HL-60 (cell line): ENCODE measurements around the gene COX6A2.

Experiments
- DNase-seq, 2 experiments: peaks; one replicate each; pipeline ENCODE4 v3.0.0-alpha.2; 2010 to 2020; ENCODE audit warnings: low read depth in 1 of 2, low spot score in 1 of 2
- H3K27ac ChIP-seq: fragments of 250-450 bp; sonication (Bioruptor Pico); replicated peaks from 2 replicates; pipeline ENCODE4 v1.5.1; 2020; ENCODE audit warnings: mild to moderate bottlenecking, moderate library complexity
- H3K27me3 ChIP-seq: fragments of 250-450 bp; sonication (Bioruptor Pico); 2 replicates; pipeline ENCODE4 v1.5.1; 2021; ENCODE audit warnings: mild to moderate bottlenecking, moderate library complexity; ENCODE audit not compliant: insufficient read depth, poor library complexity, severe bottlenecking
- H3K4me3 ChIP-seq: replicated peaks from 2 replicates; pipeline ENCODE4 v1.5.1; 2011; ENCODE audit warnings: mild to moderate bottlenecking, control low read depth, low read length; ENCODE audit not compliant: insufficient read depth
- GABPA ChIP-seq: IDR thresholded peaks from 2 replicates; pipeline ENCODE4 v1.6.1; 2012; ENCODE audit warnings: low read depth
- POLR2AphosphoS5 ChIP-seq: IDR thresholded peaks from 2 replicates; pipeline ENCODE4 v1.6.1; 2012; ENCODE audit warnings: low read depth
- SPI1 ChIP-seq: IDR thresholded peaks from 2 replicates; pipeline ENCODE4 v1.6.1; 2012; ENCODE audit warnings: low read depth, mild to moderate bottlenecking, borderline replicate concordance
- TF ChIP-seq, protein P1 (sequence below): IDR thresholded peaks from one replicate; pipeline ENCODE4 v1.5.1; 2011; ENCODE audit warnings: low read length, control low read depth, inconsistent platforms; ENCODE audit not compliant: insufficient read depth
- TF ChIP-seq, protein P2 (sequence below): IDR thresholded peaks from 2 replicates; pipeline ENCODE4 v1.6.1; 2012; ENCODE audit warnings: low read depth; ENCODE audit not compliant: insufficient replicate concordance

The COX6A2 gene

DNA sequence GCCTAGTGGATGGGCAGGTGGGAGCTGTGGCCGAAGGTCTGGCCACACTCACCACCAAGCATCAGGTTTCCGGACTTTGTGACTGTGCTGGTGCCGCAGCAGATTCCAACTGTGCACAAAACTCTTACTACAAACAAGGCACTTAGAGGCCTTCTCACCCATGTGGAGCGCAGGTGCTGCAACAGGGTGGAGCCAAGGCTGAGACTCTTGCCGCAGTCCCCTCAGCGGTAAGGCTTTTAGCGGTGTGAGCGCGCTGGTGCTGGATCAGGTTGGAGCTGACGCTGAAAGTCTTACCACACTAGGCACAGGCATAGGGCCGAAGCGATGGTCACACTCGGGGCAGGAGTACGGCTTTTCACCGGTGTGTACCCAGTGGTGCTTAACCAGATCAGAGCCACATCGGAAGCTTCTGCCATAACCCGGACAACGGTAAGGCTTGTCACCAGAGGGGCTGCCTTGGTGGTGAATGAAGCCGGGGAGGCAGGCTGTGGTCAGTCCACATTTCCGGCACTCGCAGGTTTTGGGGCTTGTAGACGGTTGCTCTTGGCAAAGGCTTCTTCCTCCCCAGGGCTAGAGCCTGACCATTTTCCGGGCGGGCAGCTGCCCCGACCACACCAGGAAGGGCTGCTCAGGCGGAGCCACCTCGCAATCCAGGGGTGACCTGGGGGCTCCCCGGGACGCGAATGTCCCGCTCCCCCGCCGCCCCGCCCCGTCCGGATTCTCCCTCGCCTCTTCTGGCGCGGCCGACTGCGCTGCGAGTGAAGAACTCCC, 30.1 kb upstream of the COX6A2 start:
- Histone ChIP-seq H3K27me3 (no peaks in the 10 kb centered on the region), H3K4me3 (peak overlapping the region; percentile 70), H3K27ac (peak overlapping the region; percentile 100)
- TF ChIP-seq, protein P1, sequence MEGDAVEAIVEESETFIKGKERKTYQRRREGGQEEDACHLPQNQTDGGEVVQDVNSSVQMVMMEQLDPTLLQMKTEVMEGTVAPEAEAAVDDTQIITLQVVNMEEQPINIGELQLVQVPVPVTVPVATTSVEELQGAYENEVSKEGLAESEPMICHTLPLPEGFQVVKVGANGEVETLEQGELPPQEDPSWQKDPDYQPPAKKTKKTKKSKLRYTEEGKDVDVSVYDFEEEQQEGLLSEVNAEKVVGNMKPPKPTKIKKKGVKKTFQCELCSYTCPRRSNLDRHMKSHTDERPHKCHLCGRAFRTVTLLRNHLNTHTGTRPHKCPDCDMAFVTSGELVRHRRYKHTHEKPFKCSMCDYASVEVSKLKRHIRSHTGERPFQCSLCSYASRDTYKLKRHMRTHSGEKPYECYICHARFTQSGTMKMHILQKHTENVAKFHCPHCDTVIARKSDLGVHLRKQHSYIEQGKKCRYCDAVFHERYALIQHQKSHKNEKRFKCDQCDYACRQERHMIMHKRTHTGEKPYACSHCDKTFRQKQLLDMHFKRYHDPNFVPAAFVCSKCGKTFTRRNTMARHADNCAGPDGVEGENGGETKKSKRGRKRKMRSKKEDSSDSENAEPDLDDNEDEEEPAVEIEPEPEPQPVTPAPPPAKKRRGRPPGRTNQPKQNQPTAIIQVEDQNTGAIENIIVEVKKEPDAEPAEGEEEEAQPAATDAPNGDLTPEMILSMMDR = no peak
- TF ChIP-seq, protein P2, sequence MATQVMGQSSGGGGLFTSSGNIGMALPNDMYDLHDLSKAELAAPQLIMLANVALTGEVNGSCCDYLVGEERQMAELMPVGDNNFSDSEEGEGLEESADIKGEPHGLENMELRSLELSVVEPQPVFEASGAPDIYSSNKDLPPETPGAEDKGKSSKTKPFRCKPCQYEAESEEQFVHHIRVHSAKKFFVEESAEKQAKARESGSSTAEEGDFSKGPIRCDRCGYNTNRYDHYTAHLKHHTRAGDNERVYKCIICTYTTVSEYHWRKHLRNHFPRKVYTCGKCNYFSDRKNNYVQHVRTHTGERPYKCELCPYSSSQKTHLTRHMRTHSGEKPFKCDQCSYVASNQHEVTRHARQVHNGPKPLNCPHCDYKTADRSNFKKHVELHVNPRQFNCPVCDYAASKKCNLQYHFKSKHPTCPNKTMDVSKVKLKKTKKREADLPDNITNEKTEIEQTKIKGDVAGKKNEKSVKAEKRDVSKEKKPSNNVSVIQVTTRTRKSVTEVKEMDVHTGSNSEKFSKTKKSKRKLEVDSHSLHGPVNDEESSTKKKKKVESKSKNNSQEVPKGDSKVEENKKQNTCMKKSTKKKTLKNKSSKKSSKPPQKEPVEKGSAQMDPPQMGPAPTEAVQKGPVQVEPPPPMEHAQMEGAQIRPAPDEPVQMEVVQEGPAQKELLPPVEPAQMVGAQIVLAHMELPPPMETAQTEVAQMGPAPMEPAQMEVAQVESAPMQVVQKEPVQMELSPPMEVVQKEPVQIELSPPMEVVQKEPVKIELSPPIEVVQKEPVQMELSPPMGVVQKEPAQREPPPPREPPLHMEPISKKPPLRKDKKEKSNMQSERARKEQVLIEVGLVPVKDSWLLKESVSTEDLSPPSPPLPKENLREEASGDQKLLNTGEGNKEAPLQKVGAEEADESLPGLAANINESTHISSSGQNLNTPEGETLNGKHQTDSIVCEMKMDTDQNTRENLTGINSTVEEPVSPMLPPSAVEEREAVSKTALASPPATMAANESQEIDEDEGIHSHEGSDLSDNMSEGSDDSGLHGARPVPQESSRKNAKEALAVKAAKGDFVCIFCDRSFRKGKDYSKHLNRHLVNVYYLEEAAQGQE = no peak
- TF ChIP-seq SPI1 (no peak; the same call in 1 of the 2 replicates), GABPA (0 out of 2 replicates have a peak, but pooled peaks have one; percentile 22), POLR2AphosphoS5 (peak; percentile 48; the same call in 1 of the 2 replicates)
- peak; percentile 50 to 81 for DNase-seq

DNA sequence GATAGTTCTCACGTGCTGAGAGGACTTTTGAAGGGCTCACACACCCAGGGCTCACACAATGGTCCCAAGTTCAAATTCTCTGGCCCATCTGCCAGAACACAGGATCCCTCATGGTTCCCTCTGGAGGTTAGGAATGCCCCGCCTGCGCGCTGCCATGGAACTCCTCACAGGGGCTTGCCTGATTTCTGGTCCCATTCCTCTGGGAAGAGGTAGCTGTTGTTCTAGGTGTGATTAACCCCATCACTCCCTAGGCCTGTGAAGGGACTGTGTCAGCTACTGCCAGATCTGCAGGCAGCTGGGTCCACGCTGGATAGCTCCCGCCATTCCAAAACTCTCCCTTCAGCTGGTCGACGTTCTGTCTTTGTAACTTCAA, 28.8 kb upstream of the COX6A2 start:
- H3K27me3 ChIP-seq = no peaks in the 10 kb centered on the region
- TF ChIP-seq, protein P2 = peak; percentile 70
- TF ChIP-seq GABPA = no peak
- no peak for DNase-seq
- H3K27ac ChIP-seq = peak overlapping the region; percentile 100; the same call in 1 of the 2 replicates
- no peak overlapping the region for H3K4me3 ChIP-seq

DNA sequence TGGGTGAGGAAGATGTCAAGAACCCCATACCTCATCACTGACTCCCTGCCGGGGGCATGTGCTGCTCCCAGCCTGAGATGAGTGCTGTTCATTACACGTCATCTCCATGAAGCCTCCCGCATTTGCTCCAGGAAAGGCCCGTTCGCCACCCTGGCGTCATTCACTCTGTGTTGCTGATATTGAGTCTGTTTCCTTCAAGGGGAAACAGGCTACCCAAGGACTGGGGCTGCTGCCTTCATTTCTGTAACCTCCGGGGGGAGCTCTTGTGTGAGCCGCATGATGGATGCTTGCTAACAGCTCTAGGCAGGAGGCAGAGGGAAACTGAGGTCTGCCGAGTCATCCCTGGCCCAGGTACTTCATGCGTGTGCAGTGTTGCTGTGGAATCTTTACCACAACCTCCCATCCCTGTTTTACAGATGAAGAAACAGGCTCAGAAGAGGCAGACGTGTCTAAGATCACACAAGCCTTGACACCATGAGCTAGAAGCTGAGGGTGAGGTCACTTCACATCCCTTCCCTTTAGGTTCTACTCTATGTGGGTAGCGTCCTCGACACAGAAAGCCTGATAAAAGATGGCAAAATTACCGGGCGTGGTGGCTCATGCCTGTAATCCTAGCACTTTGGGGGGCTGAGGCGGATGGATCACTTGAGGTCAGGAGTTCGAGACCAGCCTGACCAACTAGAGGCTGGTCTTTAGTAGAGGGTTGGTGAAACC, 27.6 kb upstream of the COX6A2 start:
- H3K4me3 ChIP-seq = no peak overlapping the region
- TF ChIP-seq POLR2AphosphoS5 (no peak), SPI1 (no peak), GABPA (no peak)
- TF ChIP-seq, protein P2 = no peak
- TF ChIP-seq, protein P1 = peak; percentile 11
- no peak overlapping the region for H3K27ac ChIP-seq
- peak in 1 of 2 experiments; percentile 37 for DNase-seq
- H3K27me3 ChIP-seq = no peaks in the 10 kb centered on the region
